ENCODE data around the gene CERS6. TPM values are rescaled to one million over a fixed set of nuclear protein-coding genes. Genes with fewer than 3 reads are reported as not detected.

The CERS6 gene
- total RNA-seq, 1 donor from 2014 or later: 22.4 TPM

- DNase-seq (ENCODE audit: low spot score): no peak
These were observed 261.9 kb downstream of the CERS6 start for GRCh38 chr2:168717790-168718502.

GRCh38 chr2:168718622-168719021, 262.6 kb downstream of the CERS6 start:
- no peaks in the 10 kb centered on the region for H3K9me3 Mint-ChIP-seq
- no peak overlapping the region for H3K4me3 Mint-ChIP-seq (ENCODE audit: low read depth)
- intact Hi-C loops (cut with micrococcal nuclease): loop anchor here (10.0 kb wide), 1 partner anchor 196 kb away; no protein-coding TSS in a partner anchor
- peaks cover 26% of the 10 kb centered on the region for H3K4me1 Mint-ChIP-seq (ENCODE audit: low read depth)
- no peak overlapping the region for H3K27ac Mint-ChIP-seq
- DNase-seq (ENCODE audit: low spot score): no peak
- H3K36me3 Mint-ChIP-seq (ENCODE audit: low read depth): peaks cover 32% of the 10 kb centered on the region
- no peaks in the 10 kb centered on the region for H3K27me3 Mint-ChIP-seq (ENCODE audit: low read depth)

More at GRCh38 chr2:168717790-168718502, 261.9 kb downstream of the CERS6 start:
- intact Hi-C loops (cut with micrococcal nuclease): loop anchor here (10.0 kb wide), 1 partner anchor 197 kb away; no protein-coding TSS in a partner anchor
- Mint-ChIP-seq H3K4me3 (ENCODE audit: low read depth) (no peak overlapping the region), H3K9me3 (no peaks in the 10 kb centered on the region), H3K27ac (no peak overlapping the region), H3K27me3 (ENCODE audit: low read depth) (no peaks in the 10 kb centered on the region), H3K4me1 (ENCODE audit: low read depth) (peaks cover 20% of the 10 kb centered on the region), H3K36me3 (ENCODE audit: low read depth) (peaks cover 25% of the 10 kb centered on the region)

- no peak for DNase-seq (ENCODE audit: low spot score)
- H3K27me3 Mint-ChIP-seq (ENCODE audit: low read depth): no peaks in the 10 kb centered on the region
- no peak overlapping the region for H3K27ac Mint-ChIP-seq
- peaks cover 26% of the 10 kb centered on the region for H3K4me1 Mint-ChIP-seq (ENCODE audit: low read depth)
- H3K36me3 Mint-ChIP-seq (ENCODE audit: low read depth): peaks cover 37% of the 10 kb centered on the region
- intact Hi-C loops (cut with micrococcal nuclease): loop anchor here (10.0 kb wide), 1 partner anchor 195 kb away; no protein-coding TSS in a partner anchor
- no peaks in the 10 kb centered on the region for H3K9me3 Mint-ChIP-seq
- no peak overlapping the region for H3K4me3 Mint-ChIP-seq (ENCODE audit: low read depth)
These were observed 263.4 kb downstream of the CERS6 start for GRCh38 chr2:168719446-168719845.

- DNase-seq (ENCODE audit: low spot score): no peak
- no peak overlapping the region for H3K27ac Mint-ChIP-seq
- peaks cover 45% of the 10 kb centered on the region for H3K36me3 Mint-ChIP-seq (ENCODE audit: low read depth)
- intact Hi-C loops (cut with micrococcal nuclease): no loop called here
- peaks cover 20% of the 10 kb centered on the region for H3K4me1 Mint-ChIP-seq (ENCODE audit: low read depth)
- no peaks in the 10 kb centered on the region for H3K9me3 Mint-ChIP-seq
- H3K27me3 Mint-ChIP-seq (ENCODE audit: low read depth): no peaks in the 10 kb centered on the region
- H3K4me3 Mint-ChIP-seq (ENCODE audit: low read depth): no peak overlapping the region
These were observed 266.5 kb downstream of the CERS6 start for GRCh38 chr2:168722592-168722991.

GRCh38 chr2:168723275-168723899, 267.3 kb downstream of the CERS6 start:
- Mint-ChIP-seq H3K4me3 (ENCODE audit: low read depth) (no peak overlapping the region), H3K36me3 (ENCODE audit: low read depth) (peaks cover 43% of the 10 kb centered on the region), H3K27ac (no peak overlapping the region), H3K27me3 (ENCODE audit: low read depth) (no peaks in the 10 kb centered on the region), H3K4me1 (ENCODE audit: low read depth) (peaks cover 15% of the 10 kb centered on the region), H3K9me3 (no peaks in the 10 kb centered on the region)
- no peak for DNase-seq (ENCODE audit: low spot score)
- intact Hi-C loops (cut with micrococcal nuclease): no loop called here

GRCh38 chr2:168726375-168726774, 270.3 kb downstream of the CERS6 start:
- H3K9me3 Mint-ChIP-seq: no peaks in the 10 kb centered on the region
- H3K36me3 Mint-ChIP-seq (ENCODE audit: low read depth): peaks cover 27% of the 10 kb centered on the region
- peaks cover 10% of the 10 kb centered on the region for H3K4me1 Mint-ChIP-seq (ENCODE audit: low read depth)
- no peak overlapping the region for H3K4me3 Mint-ChIP-seq (ENCODE audit: low read depth)
- no peak for DNase-seq (ENCODE audit: low spot score)
- H3K27ac Mint-ChIP-seq: no peak overlapping the region
- no peaks in the 10 kb centered on the region for H3K27me3 Mint-ChIP-seq (ENCODE audit: low read depth)
- intact Hi-C loops (cut with micrococcal nuclease): no loop called here

GRCh38 chr2:168727904-168728470, 271.9 kb downstream of the CERS6 start:
- DNase-seq (ENCODE audit: low spot score): no peak
- H3K36me3 Mint-ChIP-seq (ENCODE audit: low read depth): peaks cover 19% of the 10 kb centered on the region
- intact Hi-C loops (cut with micrococcal nuclease): no loop called here
- H3K9me3 Mint-ChIP-seq: no peaks in the 10 kb centered on the region
- H3K27ac Mint-ChIP-seq: no peak overlapping the region
- no peaks in the 10 kb centered on the region for H3K27me3 Mint-ChIP-seq (ENCODE audit: low read depth)
- peaks cover 7% of the 10 kb centered on the region for H3K4me1 Mint-ChIP-seq (ENCODE audit: low read depth)
- no peak overlapping the region for H3K4me3 Mint-ChIP-seq (ENCODE audit: low read depth)

- H3K36me3 Mint-ChIP-seq (ENCODE audit: low read depth): peaks cover 8% of the 10 kb centered on the region
- no peak for DNase-seq (ENCODE audit: low spot score)
- no peak overlapping the region for H3K27ac Mint-ChIP-seq
- no peaks in the 10 kb centered on the region for H3K9me3 Mint-ChIP-seq
- H3K27me3 Mint-ChIP-seq (ENCODE audit: low read depth): no peaks in the 10 kb centered on the region
- peaks cover 2% of the 10 kb centered on the region for H3K4me1 Mint-ChIP-seq (ENCODE audit: low read depth)
- H3K4me3 Mint-ChIP-seq (ENCODE audit: low read depth): no peak overlapping the region
- intact Hi-C loops (cut with micrococcal nuclease): no loop called here
These were observed 273.4 kb downstream of the CERS6 start for GRCh38 chr2:168729455-168729854.

- Mint-ChIP-seq H3K4me1 (ENCODE audit: low read depth) (peaks cover 2% of the 10 kb centered on the region), H3K27ac (no peak overlapping the region), H3K4me3 (ENCODE audit: low read depth) (no peak overlapping the region), H3K27me3 (ENCODE audit: low read depth) (no peaks in the 10 kb centered on the region), H3K36me3 (ENCODE audit: low read depth) (peaks cover 8% of the 10 kb centered on the region), H3K9me3 (no peaks in the 10 kb centered on the region)
- DNase-seq (ENCODE audit: low spot score): no peak
- intact Hi-C loops (cut with micrococcal nuclease): no loop called here
These were observed 274.3 kb downstream of the CERS6 start for GRCh38 chr2:168730344-168730743.

GRCh38 chr2:168731002-168731401, 274.9 kb downstream of the CERS6 start:
- DNase-seq (ENCODE audit: low spot score): no peak
- no peaks in the 10 kb centered on the region for H3K9me3 Mint-ChIP-seq
- H3K27me3 Mint-ChIP-seq (ENCODE audit: low read depth): no peaks in the 10 kb centered on the region
- intact Hi-C loops (cut with micrococcal nuclease): no loop called here
- no peak overlapping the region for H3K27ac Mint-ChIP-seq
- H3K4me1 Mint-ChIP-seq (ENCODE audit: low read depth): peaks cover 2% of the 10 kb centered on the region
- H3K4me3 Mint-ChIP-seq (ENCODE audit: low read depth): no peak overlapping the region
- peaks cover 4% of the 10 kb centered on the region for H3K36me3 Mint-ChIP-seq (ENCODE audit: low read depth)

- no peak for DNase-seq (ENCODE audit: low spot score)
- Mint-ChIP-seq H3K27me3 (ENCODE audit: low read depth) (no peaks in the 10 kb centered on the region), H3K27ac (no peak overlapping the region), H3K36me3 (ENCODE audit: low read depth) (no peaks in the 10 kb centered on the region), H3K4me3 (ENCODE audit: low read depth) (no peak overlapping the region), H3K9me3 (no peaks in the 10 kb centered on the region), H3K4me1 (ENCODE audit: low read depth) (peaks cover 2% of the 10 kb centered on the region)
- intact Hi-C loops (cut with micrococcal nuclease): no loop called here
These were observed 275.5 kb downstream of the CERS6 start for GRCh38 chr2:168731616-168732015.

GRCh38 chr2:168732100-168732499, 276.0 kb downstream of the CERS6 start:
- Mint-ChIP-seq H3K27ac (no peak overlapping the region), H3K9me3 (no peaks in the 10 kb centered on the region), H3K27me3 (ENCODE audit: low read depth) (no peaks in the 10 kb centered on the region), H3K4me1 (ENCODE audit: low read depth) (peaks cover 2% of the 10 kb centered on the region), H3K4me3 (ENCODE audit: low read depth) (no peak overlapping the region), H3K36me3 (ENCODE audit: low read depth) (no peaks in the 10 kb centered on the region)
- intact Hi-C loops (cut with micrococcal nuclease): no loop called here
- DNase-seq (ENCODE audit: low spot score): no peak

GRCh38 chr2:168732506-168732905, 276.4 kb downstream of the CERS6 start:
- no peak for DNase-seq (ENCODE audit: low spot score)
- no peak overlapping the region for H3K4me3 Mint-ChIP-seq (ENCODE audit: low read depth)
- H3K36me3 Mint-ChIP-seq (ENCODE audit: low read depth): no peaks in the 10 kb centered on the region
- H3K27me3 Mint-ChIP-seq (ENCODE audit: low read depth): no peaks in the 10 kb centered on the region
- intact Hi-C loops (cut with micrococcal nuclease): no loop called here
- H3K9me3 Mint-ChIP-seq: no peaks in the 10 kb centered on the region
- H3K4me1 Mint-ChIP-seq (ENCODE audit: low read depth): peaks cover 2% of the 10 kb centered on the region
- H3K27ac Mint-ChIP-seq: no peak overlapping the region

All from activated T-helper 2 cell treated with anti-CD3 and anti-CD28 coated beads, Interferon-gamma antibody, Interleukin-2, Interleukin-4, amounts not matched to agents 10 μg/mL and 5 μg/mL and 100 μg/mL, durations not matched to agents 14 hours and 24 hours and 36 hours (primary cell).